Left lung (tissue), 10 donors: ENCODE measurements around the gene ERAP2. TPM values are rescaled to one million over a fixed set of nuclear protein-coding genes. Genes with fewer than 3 reads are reported as not detected.

Experiments used
- ATAC-seq: fragments of 200-7000 bp; cut with Tn5 transposase; one replicate; pipeline ENCODE4 v1.9.1; 2020; ENCODE audit warnings: moderate library complexity
- DNase-seq, 4 donors: peaks; one replicate each; pipeline ENCODE4 v3.0.0-alpha.2; 2013 to 2020
- H3K27ac ChIP-seq, 2 donors: fragments of 200-600 bp; sonication (generic) in 1 of 2; one replicate each; pipeline versions ENCODE4 v1.5.0 to v1.8.0; 2020 to 2021
- H3K27me3 ChIP-seq, 2 donors: fragments of 200-600 bp; sonication (generic) in 1 of 2; one replicate each; pipeline versions ENCODE4 v1.5.0 to v1.8.0; 2020 to 2021
- H3K36me3 ChIP-seq, 2 donors: fragments of 200-600 bp; sonication (generic) in 1 of 2; one replicate each; pipeline versions ENCODE4 v1.5.0 to v1.8.0; 2020 to 2021
- H3K4me1 ChIP-seq, 2 donors: fragments of 200-600 bp; one replicate each; pipeline ENCODE4 v1.8.0; 2021
- H3K4me3 ChIP-seq, 2 donors: fragments of 200-600 bp; sonication (generic) in 1 of 2; one replicate each; pipeline versions ENCODE4 v1.5.0 to v1.8.0; 2020 to 2021; ENCODE audit warnings: mild to moderate bottlenecking in 1 of 2
- H3K9me3 ChIP-seq, 2 donors: fragments of 200-600 bp; sonication (generic) in 1 of 2; one replicate each; pipeline versions ENCODE4 v1.5.0 to v1.8.0; 2020 to 2021
- CTCF ChIP-seq, 2 donors: fragments of 200-600 bp; sonication (generic) in 1 of 2; IDR thresholded peaks; one replicate each; pipeline versions ENCODE4 v1.5.0 to v1.8.0; 2021; ENCODE audit warnings: antibody characterized with exemption in 2 of 2
- intact Hi-C, 2 donors: fragments of 100-400 bp; cut with DNase I; formaldehyde crosslinking; loops; one replicate each; pipeline versions ENCODE4 v1.11.2 to v1.14.2; 2022
- polyA plus RNA-seq, 6 donors: library from polyadenylated mRNA; unstranded; fragments of 120-200 nt; gene quantifications; one replicate each; pipeline ENCODE4 v1.2.1, GENCODE V29; 2013; ENCODE audit not compliant: insufficient read length in 6 of 6
- total RNA-seq, 2 donors: library from RNA; stranded (reverse); fragmentation: NEBNext Ultra II Directional; extraction: Animal tissue kit (Norgen Biotek cat#: 25700); gene quantifications; one replicate each; pipeline ENCODE4 v1.2.1, GENCODE V29; 2021
- donor health status: DM: no; HTN: yes; CAD: no.
- donor health status: DM: no; HTN: no; CAD: no.

Gene ERAP2
- total and polyA plus RNA-seq, 8 donors = 17.0 to 40.6 (median 28.1) TPM

GRCh38 chr5:96869372-96869641, 7.0 kb upstream of the ERAP2 start:
- no peak overlapping the region for H3K27ac ChIP-seq
- no peak for TF ChIP-seq CTCF (IDR thresholded peaks at IDR 0.05)
- DNase-seq (no peak), ATAC-seq (no peak)
- intact Hi-C loops = loop anchor here in 1 of 2 donors (2.0 kb wide), 1 partner anchor 291 kb away; no protein-coding TSS in a partner anchor
- H3K36me3 ChIP-seq = no peaks in the 10 kb centered on the region
- H3K9me3 ChIP-seq = no peaks in the 10 kb centered on the region
- no peak overlapping the region for H3K4me3 ChIP-seq
- H3K4me1 ChIP-seq = no peaks in the 10 kb centered on the region
- no peaks in the 10 kb centered on the region for H3K27me3 ChIP-seq

GRCh38 chr5:96870094-96871026, 5.9 kb upstream of the ERAP2 start:
- intact Hi-C loops = no loop called here
- peaks cover 0 to 2% of the 10 kb centered on the region in 2 donors for H3K4me1 ChIP-seq
- DNase-seq (no peak), ATAC-seq (no peak)
- H3K4me3 ChIP-seq = no peak overlapping the region
- H3K9me3 ChIP-seq = no peaks in the 10 kb centered on the region
- H3K36me3 ChIP-seq = no peaks in the 10 kb centered on the region
- H3K27ac ChIP-seq = no peak overlapping the region
- no peak for TF ChIP-seq CTCF (IDR thresholded peaks at IDR 0.05)
- no peaks in the 10 kb centered on the region for H3K27me3 ChIP-seq

GRCh38 chr5:96871027-96871399, 5.3 kb upstream of the ERAP2 start:
- Histone ChIP-seq H3K36me3 (no peaks in the 10 kb centered on the region), H3K27ac (no peak overlapping the region), H3K9me3 (no peaks in the 10 kb centered on the region), H3K4me3 (no peak overlapping the region), H3K4me1 (peaks cover 0 to 8% of the 10 kb centered on the region in 2 donors), H3K27me3 (no peaks in the 10 kb centered on the region)
- no peak for TF ChIP-seq CTCF (IDR thresholded peaks at IDR 0.05)
- DNase-seq (no peak), ATAC-seq (no peak)
- intact Hi-C loops = no loop called here

GRCh38 chr5:96871686-96872085, 4.6 kb upstream of the ERAP2 start:
- intact Hi-C loops = no loop called here
- H3K27ac ChIP-seq = no peak overlapping the region

More at GRCh38 chr5:96871686-96872085, 4.6 kb upstream of the ERAP2 start:
- Histone ChIP-seq H3K4me3 (no peak overlapping the region), H3K27me3 (no peaks in the 10 kb centered on the region), H3K9me3 (no peaks in the 10 kb centered on the region), H3K36me3 (no peaks in the 10 kb centered on the region), H3K4me1 (peaks cover 0 to 9% of the 10 kb centered on the region in 2 donors)
- ATAC-seq (no peak), DNase-seq (no peak)
- no peak for TF ChIP-seq CTCF (IDR thresholded peaks at IDR 0.05)
